Upper lobe of right lung (tissue), 1 donor: ENCODE results near the gene NDST1. TPM values are rescaled to one million over a fixed set of nuclear protein-coding genes. Genes with fewer than 3 reads are reported as not detected.

Experiments used
- ATAC-seq: fragments of 200-7000 bp; cut with Tn5 transposase; one replicate; pipeline ENCODE4 v1.9.1; 2020; ENCODE audit warnings: mild to moderate bottlenecking, moderate library complexity
- DNase-seq: peaks from one replicate; pipeline ENCODE4 v3.0.0-alpha.2; 2020
- H3K27ac ChIP-seq: fragments of 200-600 bp; one replicate; pipeline ENCODE4 v1.8.0; 2022
- H3K27me3 ChIP-seq: fragments of 200-600 bp; one replicate; pipeline ENCODE4 v1.8.0; 2022; ENCODE audit warnings: mild to moderate bottlenecking
- H3K36me3 ChIP-seq: fragments of 200-600 bp; one replicate; pipeline ENCODE4 v1.8.0; 2022
- H3K4me1 ChIP-seq: fragments of 200-600 bp; one replicate; pipeline ENCODE4 v1.8.0; 2022
- H3K4me3 ChIP-seq: fragments of 200-600 bp; one replicate; pipeline ENCODE4 v1.8.0; 2022; ENCODE audit warnings: mild to moderate bottlenecking
- H3K9me3 ChIP-seq: fragments of 200-600 bp; one replicate; pipeline ENCODE4 v1.8.0; 2022
- CTCF ChIP-seq: fragments of 200-600 bp; IDR thresholded peaks from one replicate; pipeline ENCODE4 v1.8.0; 2022; ENCODE audit warnings: antibody characterized with exemption
- intact Hi-C: fragments of 100-400 bp; cut with DNase I; formaldehyde crosslinking; loops from one replicate; pipeline ENCODE4 v1.11.0; 2022
- total RNA-seq: library from RNA; stranded (reverse); fragmentation: NEBNext Ultra II Directional; extraction: Animal tissue kit (Norgen Biotek cat#: 25700); gene quantifications from one replicate; pipeline ENCODE4 v1.2.1, GENCODE V29; 2021
- donor health status: DM: no; HTN: yes; CAD: no; lungs with severe emphysema.

The NDST1 gene
- total RNA-seq, 1 donor from 2014 or later, result 143 TPM

- intact Hi-C loops, result no loop called here
- peaks cover 22% of the 10 kb centered on the region for H3K4me1 ChIP-seq
Observed at GRCh38 chr5:150587856-150588595, 80.1 kb downstream of the NDST1 start.

GRCh38 chr5:150588596-150588890, 80.6 kb downstream of the NDST1 start:
- TF ChIP-seq CTCF, result no peak
- H3K9me3 ChIP-seq, result no peaks in the 10 kb centered on the region
- peaks cover 23% of the 10 kb centered on the region for H3K4me1 ChIP-seq
- DNase-seq (peak; percentile 18), ATAC-seq (no peak)
- no peak overlapping the region for H3K27ac ChIP-seq
- no peak overlapping the region for H3K4me3 ChIP-seq
- no peaks in the 10 kb centered on the region for H3K36me3 ChIP-seq
- H3K27me3 ChIP-seq, result no peaks in the 10 kb centered on the region
- intact Hi-C loops, result no loop called here

More at GRCh38 chr5:150587856-150588595, 80.1 kb downstream of the NDST1 start:
- H3K27ac ChIP-seq, result no peak overlapping the region
- H3K9me3 ChIP-seq, result no peaks in the 10 kb centered on the region
- DNase-seq, result peak; percentile 48
- no peaks in the 10 kb centered on the region for H3K36me3 ChIP-seq
- ATAC-seq, result no peak
- no peak for TF ChIP-seq CTCF
- H3K27me3 ChIP-seq, result no peaks in the 10 kb centered on the region
- H3K4me3 ChIP-seq, result no peak overlapping the region

DNA sequence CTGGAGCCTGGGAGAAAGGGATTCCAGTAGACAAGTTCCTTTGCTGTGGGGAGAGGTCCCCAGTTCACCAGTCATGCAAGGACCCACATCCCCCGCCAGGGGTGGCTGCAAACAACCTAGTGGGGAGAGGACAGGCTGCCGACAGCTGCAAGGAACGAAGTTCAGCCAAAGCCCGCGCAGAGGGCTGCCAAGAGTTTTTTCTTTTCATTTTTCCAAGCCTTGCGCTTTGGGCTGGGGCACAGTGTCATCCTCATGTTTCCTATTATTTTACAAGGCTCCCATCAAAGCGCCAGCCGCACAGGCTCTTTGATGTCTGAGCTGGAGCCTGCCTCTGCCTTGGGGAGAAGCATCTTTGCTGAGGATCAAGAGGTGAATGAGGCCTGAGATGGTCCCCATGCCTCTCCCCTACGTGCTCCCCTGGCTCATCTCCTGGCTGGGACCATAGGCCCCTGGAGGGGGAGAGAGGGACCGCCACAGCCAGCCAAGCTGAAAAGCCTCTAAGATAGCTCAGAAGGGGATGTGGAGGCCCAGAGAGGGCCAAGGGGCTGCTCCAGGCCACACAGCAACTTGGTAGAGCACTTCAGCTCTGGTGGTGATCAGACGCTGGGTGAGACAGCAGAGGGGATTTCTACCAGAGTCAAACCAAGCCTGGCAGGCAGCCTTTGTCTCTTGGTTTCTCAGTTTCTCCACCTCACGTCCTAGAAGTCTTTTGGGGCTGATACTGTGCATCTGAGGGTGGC, 82.1 kb downstream of the NDST1 start:
- H3K9me3 ChIP-seq, result no peaks in the 10 kb centered on the region
- peak; percentile 61 for TF ChIP-seq CTCF
- DNase-seq (peak; percentile 69), ATAC-seq (peak; percentile 59)
- H3K27ac ChIP-seq, result peak overlapping the region; percentile 58
- no peak overlapping the region for H3K4me3 ChIP-seq
- no peaks in the 10 kb centered on the region for H3K27me3 ChIP-seq
- peaks cover 37% of the 10 kb centered on the region for H3K4me1 ChIP-seq
- H3K36me3 ChIP-seq, result no peaks in the 10 kb centered on the region
- intact Hi-C loops, result no loop called here

DNA sequence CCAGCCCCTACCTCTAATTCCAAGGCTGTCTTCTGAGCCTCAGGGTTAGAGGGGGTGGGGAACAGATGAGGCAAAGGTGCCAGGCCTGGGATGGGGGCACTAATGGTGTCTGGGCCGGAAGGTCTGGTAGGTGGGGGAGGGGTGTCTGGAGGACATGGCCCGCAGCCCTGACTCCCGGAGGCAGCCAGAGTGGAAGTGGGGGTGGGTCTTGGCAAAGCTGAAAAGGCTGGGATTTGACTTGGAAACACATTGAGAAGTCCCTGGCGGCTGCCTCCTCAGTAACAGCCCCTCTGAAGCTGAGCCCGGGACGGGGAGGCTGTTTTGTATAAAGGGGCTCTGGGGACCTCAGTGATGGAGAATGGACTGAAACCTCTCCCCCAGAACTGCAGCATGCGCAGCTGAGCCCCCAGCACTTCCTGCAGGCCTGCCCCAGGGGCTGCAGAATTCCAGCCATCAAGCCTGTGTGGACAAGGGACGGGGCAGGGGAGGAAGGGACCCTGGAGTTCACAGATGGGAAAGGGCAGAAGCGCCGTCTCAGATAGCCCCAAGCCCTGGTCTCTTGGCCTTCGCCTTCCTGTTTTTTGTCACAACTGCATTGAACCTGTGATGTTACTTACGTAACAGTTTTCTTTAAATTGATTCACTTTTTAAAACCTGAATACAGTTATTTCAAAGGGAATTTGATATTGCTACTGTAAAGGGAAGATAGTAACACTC, 83.2 kb downstream of the NDST1 start:
- ATAC-seq, result peak; percentile 33

GRCh38 chr5:150593593-150593992, 85.7 kb downstream of the NDST1 start:
- no peaks in the 10 kb centered on the region for H3K9me3 ChIP-seq
- DNase-seq (peak; percentile 34), ATAC-seq (no peak)
- no peak overlapping the region for H3K4me3 ChIP-seq
- H3K36me3 ChIP-seq, result no peaks in the 10 kb centered on the region
- H3K4me1 ChIP-seq, result peaks cover 37% of the 10 kb centered on the region
- TF ChIP-seq CTCF, result no peak
- H3K27ac ChIP-seq, result no peak overlapping the region
- H3K27me3 ChIP-seq, result no peaks in the 10 kb centered on the region
- intact Hi-C loops, result no loop called here

More for the DNA sequence above, 83.2 kb downstream of the NDST1 start:
- no peak for TF ChIP-seq CTCF
- peak; percentile 60 for DNase-seq
- Histone ChIP-seq H3K36me3 (no peaks in the 10 kb centered on the region), H3K9me3 (no peaks in the 10 kb centered on the region), H3K4me3 (no peak overlapping the region), H3K4me1 (peaks cover 37% of the 10 kb centered on the region), H3K27me3 (no peaks in the 10 kb centered on the region), H3K27ac (peak overlapping the region; percentile 58)
- intact Hi-C loops, result no loop called here
